AG10803 (cell line): ENCODE results near the gene WBP2NL.

Experiments
- DNase-seq: peaks from one replicate; pipeline ENCODE4 v3.0.0; 2010; ENCODE audit warnings: low read depth
- H3K4me3 ChIP-seq: 2 replicates; pipeline ENCODE4 v1.5.1; 2011; ENCODE audit warnings: mild to moderate bottlenecking, low read length, control low read depth
- CTCF ChIP-seq: conservative IDR thresholded peaks from 2 replicates; pipeline ENCODE4 v1.5.1; 2011; ENCODE audit warnings: mild to moderate bottlenecking, low read length, control low read depth, inconsistent platforms

Gene WBP2NL

GRCh38 chr22:42056757-42057511 is 58.3 kb downstream of the WBP2NL start:
- no peak overlapping the region for H3K4me3 ChIP-seq
- TF ChIP-seq CTCF: no peak
- DNase-seq: no peak

- DNase-seq: no peak
- no peak for TF ChIP-seq CTCF
Measured at GRCh38 chr22:42060489-42060888, 61.9 kb downstream of the WBP2NL start.

GRCh38 chr22:42061041-42061440 is 62.5 kb downstream of the WBP2NL start:
- TF ChIP-seq CTCF: no peak
- no peak overlapping the region for H3K4me3 ChIP-seq
- no peak for DNase-seq

More at GRCh38 chr22:42060489-42060888, 61.9 kb downstream of the WBP2NL start:
- no peak overlapping the region for H3K4me3 ChIP-seq

GRCh38 chr22:42062506-42063170 is 64.0 kb downstream of the WBP2NL start:
- TF ChIP-seq CTCF: no peak
- DNase-seq: no peak
- no peak overlapping the region for H3K4me3 ChIP-seq

- no peak overlapping the region for H3K4me3 ChIP-seq
- TF ChIP-seq CTCF: no peak
- DNase-seq: no peak
Measured at GRCh38 chr22:42064629-42065028, 66.0 kb downstream of the WBP2NL start.

GRCh38 chr22:42065438-42066125 is 67.0 kb downstream of the WBP2NL start:
- no peak overlapping the region for H3K4me3 ChIP-seq
- DNase-seq: no peak
- no peak for TF ChIP-seq CTCF
